ENCODE data around the gene COL26A1.
"Not testable (repeated sequence)": the region's sequence is repeated elsewhere in the genome, so short reads cannot be mapped to it uniquely, and the experiment has no call there.

COL26A1 gene

GRCh38 chr7:101593556-101593955 is 230.9 kb downstream of the COL26A1 start:
- no peak for DNase-seq (ENCODE audit: low read depth in 2 of 3, low spot score in 1 of 3)

GRCh38 chr7:101594790-101595189 is 232.1 kb downstream of the COL26A1 start:
- no peak for DNase-seq (ENCODE audit: low read depth in 2 of 3, low spot score in 1 of 3)

GRCh38 chr7:101595246-101595645 is 232.6 kb downstream of the COL26A1 start:
- DNase-seq (ENCODE audit: low read depth in 2 of 3, low spot score in 1 of 3) = no peak

GRCh38 chr7:101595766-101596537 is 233.3 kb downstream of the COL26A1 start:
- no peak for DNase-seq (ENCODE audit: low read depth in 2 of 3, low spot score in 1 of 3)

GRCh38 chr7:101596898-101597297 is 234.2 kb downstream of the COL26A1 start:
- no peak for DNase-seq (ENCODE audit: low read depth in 2 of 3, low spot score in 1 of 3)

GRCh38 chr7:101597941-101598340 is 235.3 kb downstream of the COL26A1 start:
- no peak for DNase-seq (ENCODE audit: low read depth in 2 of 3, low spot score in 1 of 3)

- no peak for DNase-seq (ENCODE audit: low read depth in 2 of 3, low spot score in 1 of 3)
Observed at GRCh38 chr7:101598422-101598985, 235.8 kb downstream of the COL26A1 start.

- DNase-seq (ENCODE audit: low read depth in 2 of 3, low spot score in 1 of 3) = no peak
Observed at GRCh38 chr7:101598986-101599771, 236.5 kb downstream of the COL26A1 start.

GRCh38 chr7:101599787-101600186 is 237.1 kb downstream of the COL26A1 start:
- DNase-seq (ENCODE audit: low read depth in 2 of 3, low spot score in 1 of 3) = no peak

- no peak for DNase-seq (ENCODE audit: low read depth in 2 of 3, low spot score in 1 of 3)
Observed at GRCh38 chr7:101602082-101602481, 239.4 kb downstream of the COL26A1 start.

- DNase-seq (ENCODE audit: low read depth in 2 of 3, low spot score in 1 of 3) = peak; percentile 48 to 72 (median 65)
Observed at GRCh38 chr7:101602484-101603241, 240.0 kb downstream of the COL26A1 start.

GRCh38 chr7:101604331-101604933 is 241.8 kb downstream of the COL26A1 start:
- no peak for DNase-seq (ENCODE audit: low read depth in 2 of 3, low spot score in 1 of 3)

- DNase-seq (ENCODE audit: low read depth in 2 of 3, low spot score in 1 of 3) = not testable (repeated sequence)
Observed at GRCh38 chr7:101604934-101605332, 242.3 kb downstream of the COL26A1 start.

- DNase-seq (ENCODE audit: low read depth in 2 of 3, low spot score in 1 of 3) = no peak
Observed at GRCh38 chr7:101605611-101606497, 243.2 kb downstream of the COL26A1 start.

- no peak for DNase-seq (ENCODE audit: low read depth in 2 of 3, low spot score in 1 of 3)
Observed at GRCh38 chr7:101606498-101606923, 243.8 kb downstream of the COL26A1 start.
